GM12872 (cell line): Measurements from ENCODE around the gene SPRYD3.

ENCODE experiments used
- CTCF ChIP-seq: IDR thresholded peaks from 3 replicates; pipeline ENCODE4 v1.5.1; 2011; ENCODE audit warnings: low read depth, mild to moderate bottlenecking, low read length, moderate library complexity; ENCODE audit not compliant: insufficient read depth

SPRYD3 gene

GRCh38 chr12:53118751-53119300, 39.6 kb upstream of the SPRYD3 start:
- TF ChIP-seq CTCF = no peak

GRCh38 chr12:53115891-53116648, 36.9 kb upstream of the SPRYD3 start:
- no peak for TF ChIP-seq CTCF

- no peak for TF ChIP-seq CTCF
Observed at GRCh38 chr12:53115112-53115890, 36.1 kb upstream of the SPRYD3 start.

- no peak for TF ChIP-seq CTCF
Observed at GRCh38 chr12:53113951-53114350, 34.8 kb upstream of the SPRYD3 start.

GRCh38 chr12:53113136-53113705, 34.0 kb upstream of the SPRYD3 start:
- no peak for TF ChIP-seq CTCF

GRCh38 chr12:53107122-53107521, 27.9 kb upstream of the SPRYD3 start:
- no peak for TF ChIP-seq CTCF
